GM12865 (cell line): ENCODE data around the gene DNAJC3.
A peak's percentile ranks its signal among the peaks of the same experiment; 100 is the strongest.
"Not testable (repeated sequence)": the region's sequence is repeated elsewhere in the genome, so short reads cannot be mapped to it uniquely, and the experiment has no call there.

ENCODE experiments used
- DNase-seq: peaks from one replicate; pipeline ENCODE4 v3.0.0; 2010; ENCODE audit warnings: low read depth
- H3K4me3 ChIP-seq: 2 replicates; pipeline ENCODE4 v1.5.1; 2011; ENCODE audit warnings: mild to moderate bottlenecking, low read depth, low read length, control low read depth
- TF ChIP-seq, protein P1 (sequence below): IDR thresholded peaks from 2 replicates; pipeline ENCODE4 v1.5.1; 2011; ENCODE audit warnings: low read length, control low read depth, low read depth, inconsistent platforms; ENCODE audit not compliant: insufficient read depth; ENCODE audit errors: missing control alignments

Gene DNAJC3

DNA sequence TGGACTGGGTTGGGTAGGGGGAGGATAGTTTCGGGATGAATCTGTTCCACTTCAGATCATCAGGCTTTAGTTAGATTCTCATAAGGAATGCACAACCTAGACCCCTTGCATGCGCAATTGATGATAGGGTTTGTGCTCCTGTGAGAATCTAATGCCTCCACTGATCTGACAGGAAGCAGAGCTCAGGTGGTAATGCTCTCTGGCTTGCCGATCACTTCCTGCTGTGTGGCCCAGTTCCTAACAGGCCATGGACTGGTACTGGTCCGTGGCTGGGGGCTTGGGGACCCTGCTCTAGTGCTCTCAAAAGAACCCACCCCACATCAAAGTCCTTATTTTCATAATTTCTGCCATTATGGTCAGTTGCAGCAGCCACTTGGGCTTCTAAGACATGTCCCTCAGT is 30.1 kb downstream of the DNAJC3 start:
- H3K4me3 ChIP-seq = no peak overlapping the region
- DNase-seq = no peak
- TF ChIP-seq, protein P1, sequence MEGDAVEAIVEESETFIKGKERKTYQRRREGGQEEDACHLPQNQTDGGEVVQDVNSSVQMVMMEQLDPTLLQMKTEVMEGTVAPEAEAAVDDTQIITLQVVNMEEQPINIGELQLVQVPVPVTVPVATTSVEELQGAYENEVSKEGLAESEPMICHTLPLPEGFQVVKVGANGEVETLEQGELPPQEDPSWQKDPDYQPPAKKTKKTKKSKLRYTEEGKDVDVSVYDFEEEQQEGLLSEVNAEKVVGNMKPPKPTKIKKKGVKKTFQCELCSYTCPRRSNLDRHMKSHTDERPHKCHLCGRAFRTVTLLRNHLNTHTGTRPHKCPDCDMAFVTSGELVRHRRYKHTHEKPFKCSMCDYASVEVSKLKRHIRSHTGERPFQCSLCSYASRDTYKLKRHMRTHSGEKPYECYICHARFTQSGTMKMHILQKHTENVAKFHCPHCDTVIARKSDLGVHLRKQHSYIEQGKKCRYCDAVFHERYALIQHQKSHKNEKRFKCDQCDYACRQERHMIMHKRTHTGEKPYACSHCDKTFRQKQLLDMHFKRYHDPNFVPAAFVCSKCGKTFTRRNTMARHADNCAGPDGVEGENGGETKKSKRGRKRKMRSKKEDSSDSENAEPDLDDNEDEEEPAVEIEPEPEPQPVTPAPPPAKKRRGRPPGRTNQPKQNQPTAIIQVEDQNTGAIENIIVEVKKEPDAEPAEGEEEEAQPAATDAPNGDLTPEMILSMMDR = no peak

DNA sequence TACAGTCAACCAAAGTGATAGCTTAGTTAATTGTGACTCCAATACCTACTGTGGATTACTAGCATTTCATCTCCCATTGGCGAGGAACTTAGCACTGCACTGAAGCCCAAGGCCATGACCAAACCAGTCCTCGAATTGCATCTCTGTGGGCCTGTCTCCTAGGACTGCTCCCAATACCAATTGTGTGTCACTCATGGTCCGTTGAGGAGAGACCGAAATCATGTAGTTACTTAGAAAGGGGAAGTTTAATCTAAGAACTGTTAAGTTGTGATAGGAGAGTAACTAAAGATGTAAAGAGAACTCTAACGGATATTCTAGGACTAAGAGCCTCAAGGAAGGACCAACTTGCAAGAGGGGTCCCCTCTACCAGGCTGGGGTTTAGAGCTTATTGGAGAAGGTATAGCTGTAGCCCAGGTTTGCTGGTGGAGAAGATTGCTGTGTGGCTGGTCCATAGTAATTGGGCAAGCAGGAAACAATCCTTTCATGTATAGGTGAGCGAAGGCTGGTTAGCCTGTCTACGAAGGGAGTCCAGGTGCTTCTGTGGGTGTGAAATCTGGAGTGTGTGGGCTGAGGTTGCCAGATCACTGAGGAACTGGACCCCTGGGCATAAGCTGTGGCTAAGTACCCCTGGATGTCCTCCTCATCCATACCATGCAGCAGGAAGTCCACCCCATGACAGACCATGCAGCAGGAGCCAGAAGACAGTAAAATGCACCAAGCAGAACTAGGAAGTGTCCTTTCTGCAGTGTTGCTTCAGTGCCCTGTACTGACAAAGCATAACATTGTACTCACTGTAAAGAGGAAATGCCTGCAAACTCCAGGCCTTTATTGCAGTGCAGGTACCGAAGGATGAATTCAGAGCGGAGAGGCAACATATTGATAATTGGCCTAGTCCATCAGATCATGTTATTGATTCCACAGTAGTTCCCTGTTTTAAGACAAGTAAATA is 30.8 kb downstream of the DNAJC3 start:
- TF ChIP-seq, protein P1 = no peak
- H3K4me3 ChIP-seq = no peak overlapping the region
- DNase-seq = no peak

DNA sequence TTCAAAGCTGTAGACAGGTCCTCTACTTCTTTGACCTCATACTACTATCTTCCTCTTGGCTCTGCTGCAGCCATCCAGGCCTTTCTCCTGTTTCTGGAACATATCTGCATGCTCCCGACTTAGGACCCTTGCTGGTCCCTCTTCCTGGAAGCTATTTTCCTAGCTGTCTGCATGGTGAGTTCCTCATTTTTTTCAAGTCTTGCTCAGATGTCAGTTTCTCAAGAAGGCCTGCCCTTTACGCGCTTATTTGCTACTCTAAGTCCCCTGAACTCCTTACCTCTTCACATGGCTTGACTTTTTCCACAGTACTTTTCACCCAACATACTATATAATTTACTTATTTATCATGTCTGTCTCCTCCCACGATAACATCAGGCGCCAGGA is 31.4 kb downstream of the DNAJC3 start:
- DNase-seq = no peak
- TF ChIP-seq, protein P1 = no peak
- no peak overlapping the region for H3K4me3 ChIP-seq

DNA sequence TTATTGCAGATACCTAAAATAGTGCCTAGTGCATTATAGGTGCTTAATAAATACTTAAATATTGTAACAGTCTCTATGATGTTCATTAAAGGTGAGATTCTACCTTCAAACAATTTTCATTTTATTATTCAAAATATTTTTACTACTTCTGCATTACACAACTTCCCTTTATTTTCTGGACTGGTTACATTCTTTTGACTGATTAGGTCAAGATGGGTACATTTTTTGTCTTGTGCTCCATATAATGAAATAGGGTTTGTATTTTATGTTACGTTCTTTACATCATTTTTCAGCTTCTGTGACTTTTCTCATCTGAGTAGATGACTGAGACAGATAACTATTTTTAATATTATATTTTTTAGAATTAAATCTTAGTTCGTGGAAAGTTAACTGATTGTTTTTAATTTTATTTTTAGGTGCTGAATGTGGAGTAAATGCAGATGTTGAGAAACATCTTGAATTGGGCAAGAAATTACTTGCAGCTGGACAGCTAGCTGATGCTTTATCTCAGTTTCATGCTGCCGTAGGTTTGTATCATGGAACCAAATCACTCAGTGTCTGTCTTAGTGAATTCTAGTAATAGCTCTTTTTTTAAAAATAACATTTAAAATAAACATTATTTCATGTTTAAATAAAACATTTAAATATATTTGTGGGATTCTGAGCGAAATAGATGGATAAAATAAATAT is 32.0 kb downstream of the DNAJC3 start:
- H3K4me3 ChIP-seq = no peak overlapping the region
- TF ChIP-seq, protein P1 = no peak
- no peak for DNase-seq

DNA sequence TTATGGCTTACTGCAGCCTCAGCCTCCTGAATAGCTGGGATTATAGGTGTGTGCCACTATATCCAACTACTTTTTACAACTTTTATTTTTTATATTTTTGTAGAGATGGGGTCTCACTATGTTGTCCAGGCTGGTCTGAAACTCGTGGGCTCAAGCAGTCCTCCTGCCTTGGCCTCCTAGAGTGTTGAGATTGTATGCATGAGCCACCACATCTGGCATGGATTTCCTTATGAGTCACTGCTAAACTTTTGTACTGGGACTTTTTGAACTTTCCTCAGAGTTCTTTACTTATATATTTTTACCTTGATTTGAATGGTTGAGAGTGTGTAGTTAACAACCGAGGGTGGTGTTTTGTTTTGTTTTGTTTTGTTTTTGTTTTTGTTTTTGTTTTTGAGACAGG is 33.4 kb downstream of the DNAJC3 start:
- peak; percentile 33 for DNase-seq
- TF ChIP-seq, protein P1 = no peak
- H3K4me3 ChIP-seq = no peak overlapping the region

DNA sequence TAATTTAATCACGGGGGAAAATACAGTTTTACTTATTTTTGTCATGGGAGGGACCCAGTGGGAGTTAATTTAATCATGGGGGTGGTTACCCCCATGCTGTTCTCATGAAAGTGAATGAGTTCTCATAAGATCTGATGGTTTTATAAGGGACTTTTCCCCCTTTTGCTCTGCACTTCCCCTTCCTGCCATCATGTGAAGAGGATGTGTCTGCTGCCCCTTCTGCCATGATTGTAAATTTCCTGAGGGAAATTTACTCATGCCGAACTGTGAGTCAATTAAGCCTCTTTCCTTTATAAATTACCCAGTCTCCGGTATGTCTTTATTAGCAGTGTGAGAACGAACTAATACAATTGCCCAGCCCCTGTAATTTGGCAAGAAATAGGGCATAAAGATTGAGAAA is 35.9 kb downstream of the DNAJC3 start:
- not testable (repeated sequence) for H3K4me3 ChIP-seq, DNase-seq

DNA sequence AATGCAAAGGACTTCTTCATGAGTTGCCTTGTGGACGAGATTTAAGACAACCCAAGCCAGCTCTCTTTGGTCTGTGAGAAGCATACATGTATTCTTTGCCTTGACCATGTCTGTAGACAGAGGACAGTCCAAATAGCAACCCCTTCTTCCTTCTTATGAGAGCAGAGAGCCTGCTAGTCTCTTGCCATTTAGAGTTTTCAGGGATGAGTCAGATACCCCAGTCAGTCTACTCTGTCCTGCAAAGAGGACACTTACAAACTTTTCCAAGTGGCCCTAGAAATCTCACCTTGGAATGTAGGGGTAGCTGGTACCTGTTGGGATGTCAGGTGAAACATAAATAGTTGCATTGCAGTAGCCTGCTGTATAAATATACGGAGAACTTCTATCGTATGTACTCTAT is 36.7 kb downstream of the DNAJC3 start:
- TF ChIP-seq, protein P1 = no peak
- DNase-seq = no peak
- no peak overlapping the region for H3K4me3 ChIP-seq
